ENCODE measurements around the gene MX2. TPM values are rescaled to one million over a fixed set of nuclear protein-coding genes. Genes with fewer than 3 reads are reported as not detected.

The MX2 gene
- total RNA-seq, 2 donors from 2014 or later, result 3.8 TPM

DNA sequence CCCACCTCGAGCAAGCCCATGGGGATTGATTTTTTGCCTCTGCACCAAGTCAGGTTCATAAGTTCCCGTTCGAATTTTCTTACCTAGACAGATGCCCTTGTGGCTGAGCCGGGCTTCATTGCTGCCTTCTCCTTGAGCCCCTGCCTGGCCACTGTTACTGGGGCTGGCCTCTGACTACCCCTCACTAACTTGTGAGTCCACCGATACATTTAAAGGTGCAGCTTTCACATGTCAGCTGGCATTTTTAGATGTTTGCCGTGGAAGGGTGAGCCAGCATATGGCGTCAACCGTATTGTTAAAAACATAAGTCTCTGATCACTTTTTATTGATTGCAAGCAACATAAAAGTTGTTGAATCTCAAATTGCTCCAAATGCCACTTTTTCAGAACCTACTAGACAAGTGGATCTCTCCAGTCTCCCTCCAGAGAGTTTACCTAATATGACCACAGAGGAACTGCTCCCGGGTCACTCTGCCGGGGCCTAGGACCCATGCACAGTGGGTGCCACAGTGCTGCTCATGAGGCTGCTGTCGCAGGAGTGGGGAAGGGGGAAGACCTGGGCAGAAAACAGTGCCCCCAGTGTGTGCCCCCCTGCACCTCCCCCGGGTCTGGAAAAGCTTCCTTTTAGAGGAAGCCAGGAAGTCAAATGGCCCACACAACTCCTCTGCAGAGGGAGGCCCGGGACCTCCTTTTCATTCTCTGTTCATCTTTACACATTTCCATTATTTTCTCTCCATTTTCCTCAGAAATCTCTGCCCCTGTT, 83.1 kb downstream of the MX2 start:
- ATAC-seq (no peak), DNase-seq (no peak)
- intact Hi-C loops (cut with DNase I, micrococcal nuclease), result no loop called here

GRCh38 chr21:41445465-41445862, 83.6 kb downstream of the MX2 start:
- ATAC-seq (no peak), DNase-seq (no peak)
- intact Hi-C loops (cut with DNase I, micrococcal nuclease), result no loop called here

- no peak for DNase-seq
- intact Hi-C loops (cut with DNase I, micrococcal nuclease), result no loop called here
- no peak for ATAC-seq
Measured at GRCh38 chr21:41446586-41446985, 84.8 kb downstream of the MX2 start.

- intact Hi-C loops (cut with DNase I, micrococcal nuclease), result no loop called here
- no peak for DNase-seq
- ATAC-seq, result no peak
Measured at GRCh38 chr21:41447356-41447755, 85.5 kb downstream of the MX2 start.

DNA sequence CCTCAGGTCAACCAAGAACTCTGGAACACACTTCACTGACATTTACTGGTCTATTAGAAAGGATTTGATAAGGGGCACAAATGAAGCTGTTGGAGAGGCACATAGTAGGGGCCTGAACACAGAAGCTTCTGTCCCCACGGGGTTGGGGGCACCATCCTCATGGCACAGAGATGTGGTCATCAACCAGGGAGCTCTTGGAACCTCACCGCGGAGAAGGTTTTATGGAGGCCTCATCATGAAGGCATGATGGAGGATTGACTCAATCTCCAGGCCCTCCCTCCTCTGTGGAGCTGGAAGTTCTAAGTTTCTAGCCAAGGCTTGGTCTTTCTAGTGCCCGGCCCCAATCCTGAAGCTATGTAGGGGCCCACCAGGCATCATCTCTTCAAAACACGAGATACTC, 87.8 kb downstream of the MX2 start:
- ATAC-seq (no peak), DNase-seq (no peak)
- intact Hi-C loops (cut with DNase I, micrococcal nuclease), result no loop called here

GRCh38 chr21:41451753-41452676, 90.2 kb downstream of the MX2 start:
- ATAC-seq, result peak; percentile 95
- peak in 1 of 2 donors; percentile 59 for DNase-seq
- intact Hi-C loops (cut with DNase I, micrococcal nuclease), result no loop called here

- intact Hi-C loops (cut with DNase I, micrococcal nuclease), result no loop called here
- ATAC-seq (no peak), DNase-seq (no peak)
Measured at GRCh38 chr21:41453198-41453597, 91.4 kb downstream of the MX2 start.

GRCh38 chr21:41453761-41454160, 91.9 kb downstream of the MX2 start:
- no peak for DNase-seq
- intact Hi-C loops (cut with DNase I, micrococcal nuclease), result no loop called here

GRCh38 chr21:41458121-41458520, 96.3 kb downstream of the MX2 start:
- no peak for ATAC-seq
- intact Hi-C loops (cut with DNase I, micrococcal nuclease), result loop anchor here in 1 of 2 donors (5.0 kb wide), 1 partner anchor 176 kb away; no protein-coding TSS in a partner anchor

More at GRCh38 chr21:41453761-41454160, 91.9 kb downstream of the MX2 start:
- ATAC-seq, result no peak

GRCh38 chr21:41458559-41458958, 96.7 kb downstream of the MX2 start:
- intact Hi-C loops (cut with DNase I, micrococcal nuclease), result loop anchor here in 1 of 2 donors (5.0 kb wide), 1 partner anchor 176 kb away; no protein-coding TSS in a partner anchor
- DNase-seq (no peak), ATAC-seq (no peak)

More at GRCh38 chr21:41458121-41458520, 96.3 kb downstream of the MX2 start:
- DNase-seq, result no peak

Other genes starting within 250 kb of the MX2 start
- 10 to 100 TPM; 59.3 to 65.1 TPM for gene BACE2, start 193.9 kb upstream of the MX2 start, total RNA-seq
- 1 to 10 TPM in 1 of 2 donors, under 1 TPM in 1; 0.98 to 1.2 TPM for gene FAM3B, start 45.2 kb upstream of the MX2 start, total RNA-seq
- gene MX1, start 64.2 kb downstream of the MX2 start, total RNA-seq, result 10 to 100 TPM; 36.4 to 91.7 TPM
- gene TMPRSS2, start 146.1 kb downstream of the MX2 start, total RNA-seq, result 100 to 1,000 TPM; 471 to 667 TPM

Data from left colon (tissue), 2 donors.